GM23338 (cell line): ENCODE results near the gene CASQ2. TPM values are rescaled to one million over a fixed set of nuclear protein-coding genes. Genes with fewer than 3 reads are reported as not detected.

Source experiments
- ATAC-seq: fragments of 200-7000 bp; cut with Tn5 transposase; 3 replicates; pipeline ENCODE4 v1.9.1; 2020
- DNase-seq: peaks from one replicate; pipeline ENCODE4 v3.0.0-alpha.2; 2015; ENCODE audit warnings: low spot score
- H2AFZ ChIP-seq: fragments of 200-600 bp; sonication (generic); 2 replicates; pipeline ENCODE4 v1.8.0; 2016; ENCODE audit warnings: antibody characterized with exemption, mild to moderate bottlenecking, moderate library complexity
- H3F3A ChIP-seq: fragments of 200-600 bp; sonication (generic); replicated peaks from 2 replicates; pipeline ENCODE4 v1.8.0; 2017; ENCODE audit warnings: antibody characterized with exemption, mixed run types, low read depth
- H3K27ac ChIP-seq: fragments of 200-600 bp; sonication (generic); 2 replicates; pipeline ENCODE4 v1.6.1; 2016; ENCODE audit warnings: low read depth
- H3K27me3 ChIP-seq: fragments of 200-600 bp; sonication (generic); 2 replicates; pipeline ENCODE4 v1.8.0; 2016; ENCODE audit warnings: mild to moderate bottlenecking, mixed run types, moderate library complexity; ENCODE audit not compliant: insufficient read depth
- H3K36me3 ChIP-seq: fragments of 200-600 bp; sonication (generic); 2 replicates; pipeline ENCODE4 v1.8.0; 2016; ENCODE audit warnings: mild to moderate bottlenecking; ENCODE audit not compliant: insufficient read depth
- H3K4me1 ChIP-seq: fragments of 200-600 bp; sonication (generic); 2 replicates; pipeline ENCODE4 v1.8.0; 2016; ENCODE audit warnings: mild to moderate bottlenecking, moderate library complexity; ENCODE audit not compliant: insufficient read depth
- H3K4me2 ChIP-seq: fragments of 200-600 bp; sonication (generic); 2 replicates; pipeline ENCODE4 v1.7.1; 2017; ENCODE audit warnings: mixed run types
- H3K4me3 ChIP-seq: fragments of 200-600 bp; sonication (generic); 2 replicates; pipeline ENCODE4 v1.6.1; 2016; ENCODE audit warnings: mixed run types
- H3K79me2 ChIP-seq: fragments of 200-600 bp; sonication (generic); replicated peaks from 2 replicates; pipeline ENCODE4 v1.8.0; 2017; ENCODE audit warnings: mild to moderate bottlenecking; ENCODE audit not compliant: insufficient read depth
- H3K9me2 ChIP-seq: fragments of 200-600 bp; sonication (generic); 2 replicates; pipeline ENCODE4 v1.8.0; 2017; ENCODE audit not compliant: insufficient read depth
- H4K20me1 ChIP-seq: fragments of 200-600 bp; sonication (generic); replicated peaks from 2 replicates; pipeline ENCODE4 v1.8.0; 2017; ENCODE audit warnings: mild to moderate bottlenecking; ENCODE audit not compliant: insufficient read depth
- H3K27ac Mint-ChIP-seq: 2 replicates; pipeline ENCODE4 v1.8.0; 2020; ENCODE audit warnings: inconsistent platforms, mild to moderate bottlenecking, moderate library complexity, mixed read lengths
- H3K27me3 Mint-ChIP-seq: 3 replicates; pipeline ENCODE4 v1.8.0; 2022; ENCODE audit warnings: low read depth, mild to moderate bottlenecking, moderate library complexity, mixed read lengths, inconsistent platforms; ENCODE audit not compliant: insufficient read depth, poor library complexity
- H3K36me3 Mint-ChIP-seq: 3 replicates; pipeline ENCODE4 v1.8.0; 2021; ENCODE audit warnings: low read depth, mild to moderate bottlenecking, inconsistent platforms, moderate library complexity, mixed read lengths
- H3K4me1 Mint-ChIP-seq: 3 replicates; pipeline ENCODE4 v1.8.0; 2020; ENCODE audit warnings: mild to moderate bottlenecking, inconsistent platforms, mixed read lengths
- H3K4me3 Mint-ChIP-seq: 3 replicates; pipeline ENCODE4 v1.8.0; 2021; ENCODE audit warnings: moderate library complexity, mild to moderate bottlenecking, inconsistent platforms, mixed read lengths
- H3K9me3 Mint-ChIP-seq: 3 replicates; pipeline ENCODE4 v1.8.0; 2020; ENCODE audit warnings: moderate library complexity, mild to moderate bottlenecking, inconsistent platforms, mixed read lengths
- CTCF ChIP-seq, 2 experiments: fragments of 200-600 bp in 1 of 2; sonication (generic) in 1 of 2; conservative IDR thresholded peaks; 2 replicates each; pipeline versions ENCODE4 v1.5.1 to v1.6.1; 2016 to 2017; ENCODE audit warnings: antibody characterized with exemption in 2 of 2, low read depth in 2 of 2, mild to moderate bottlenecking in 2 of 2, moderate library complexity in 1 of 2
- NANOG ChIP-seq: IDR thresholded peaks from 2 replicates; pipeline ENCODE4 v1.6.1; 2016; ENCODE audit warnings: antibody characterized with exemption, borderline replicate concordance
- STAT1 ChIP-seq: IDR thresholded peaks from one replicate; pipeline ENCODE4 v1.6.1; 2016; ENCODE audit warnings: antibody characterized with exemption; ENCODE audit not compliant: unreplicated experiment
- ZNF462 ChIP-seq: fragments of 250-450 bp; sonication (Bioruptor Pico); IDR thresholded peaks from 2 replicates; pipeline ENCODE4 v1.5.0; 2020; ENCODE audit warnings: mild to moderate bottlenecking, moderate library complexity
- polyA plus RNA-seq: library from polyadenylated mRNA; unstranded; fragments of >200 nt; fragmentation: Nextera tagmentation; extraction: Ambion mirVana; gene quantifications from 2 replicates; pipeline ENCODE4 v1.2.1, GENCODE V29; 2016
- total RNA-seq: library from RNA; depleted of rRNA; stranded (reverse); fragments of >200 nt; shearing (Covaris generic); gene quantifications from 2 replicates; pipeline ENCODE4 v1.2.3, GENCODE V29; 2014

Gene CASQ2
- total and polyA plus RNA-seq, 2 experiments from 2014 or later = not detected

DNA sequence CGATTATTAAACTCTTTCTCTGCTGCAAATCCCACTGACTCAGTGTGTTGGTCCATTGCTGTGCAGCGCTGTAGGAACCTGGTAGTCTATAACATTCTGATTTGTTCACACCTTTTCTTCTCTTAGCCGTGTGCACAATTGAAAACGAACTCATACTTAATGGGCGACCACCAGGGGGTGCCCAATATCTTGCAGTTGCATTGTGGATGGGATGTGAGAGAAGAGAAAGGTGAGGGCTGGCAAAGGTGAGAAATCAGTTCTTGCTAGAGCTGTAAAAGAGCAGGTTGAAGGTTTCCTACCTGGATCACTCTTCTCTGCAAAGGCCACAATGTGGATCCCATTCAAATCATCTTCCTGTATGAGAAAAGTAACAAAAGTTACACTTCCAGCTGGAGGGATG, 51.0 kb downstream of the CASQ2 start:
- Histone ChIP-seq H3F3A (no peaks in the 10 kb centered on the region), H3K4me1 (peaks cover 8% of the 10 kb centered on the region; the same call in 1 of the 2 replicates), H3K27me3 (no peaks in the 10 kb centered on the region), H4K20me1 (no peaks in the 10 kb centered on the region), H2AFZ (no peak overlapping the region), H3K9me2 (no peaks in the 10 kb centered on the region), H3K27ac (no peak overlapping the region), H3K79me2 (no peaks in the 10 kb centered on the region), H3K4me3 (no peak overlapping the region), H3K36me3 (no peaks in the 10 kb centered on the region), H3K4me2 (no peak overlapping the region)
- Mint-ChIP-seq H3K4me3 (no peak overlapping the region), H3K9me3 (no peaks in the 10 kb centered on the region), H3K36me3 (no peaks in the 10 kb centered on the region), H3K27me3 (peaks cover 12% of the 10 kb centered on the region), H3K4me1 (peaks cover 19% of the 10 kb centered on the region), H3K27ac (no peak overlapping the region)
- TF ChIP-seq ZNF462 (CRISPR knock-in tag) = no peak
- TF ChIP-seq STAT1 = no peak
- TF ChIP-seq CTCF (conservative IDR thresholded peaks at IDR 0.05; ENCODE audit: low read depth in 2 of 2) = peak; percentile 82 to 88
- no peak for TF ChIP-seq NANOG
- ATAC-seq = peak; percentile 71
- DNase-seq = peak; percentile 79
